GM21576 (cell line): Measurements from ENCODE around the gene PGBD2.
"Not testable (repeated sequence)": the region's sequence is repeated elsewhere in the genome, so short reads cannot be mapped to it uniquely, and the experiment has no call there.

ENCODE experiments used
- ATAC-seq: cut with Tn5 transposase; IDR thresholded peaks from one replicate; pipeline ENCODE4 v1.9.1; 2021; ENCODE audit warnings: mild to moderate bottlenecking, moderate library complexity; ENCODE audit not compliant: unreplicated experiment

The PGBD2 gene, protein sequence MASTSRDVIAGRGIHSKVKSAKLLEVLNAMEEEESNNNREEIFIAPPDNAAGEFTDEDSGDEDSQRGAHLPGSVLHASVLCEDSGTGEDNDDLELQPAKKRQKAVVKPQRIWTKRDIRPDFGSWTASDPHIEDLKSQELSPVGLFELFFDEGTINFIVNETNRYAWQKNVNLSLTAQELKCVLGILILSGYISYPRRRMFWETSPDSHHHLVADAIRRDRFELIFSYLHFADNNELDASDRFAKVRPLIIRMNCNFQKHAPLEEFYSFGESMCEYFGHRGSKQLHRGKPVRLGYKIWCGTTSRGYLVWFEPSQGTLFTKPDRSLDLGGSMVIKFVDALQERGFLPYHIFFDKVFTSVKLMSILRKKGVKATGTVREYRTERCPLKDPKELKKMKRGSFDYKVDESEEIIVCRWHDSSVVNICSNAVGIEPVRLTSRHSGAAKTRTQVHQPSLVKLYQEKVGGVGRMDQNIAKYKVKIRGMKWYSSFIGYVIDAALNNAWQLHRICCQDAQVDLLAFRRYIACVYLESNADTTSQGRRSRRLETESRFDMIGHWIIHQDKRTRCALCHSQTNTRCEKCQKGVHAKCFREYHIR

DNA sequence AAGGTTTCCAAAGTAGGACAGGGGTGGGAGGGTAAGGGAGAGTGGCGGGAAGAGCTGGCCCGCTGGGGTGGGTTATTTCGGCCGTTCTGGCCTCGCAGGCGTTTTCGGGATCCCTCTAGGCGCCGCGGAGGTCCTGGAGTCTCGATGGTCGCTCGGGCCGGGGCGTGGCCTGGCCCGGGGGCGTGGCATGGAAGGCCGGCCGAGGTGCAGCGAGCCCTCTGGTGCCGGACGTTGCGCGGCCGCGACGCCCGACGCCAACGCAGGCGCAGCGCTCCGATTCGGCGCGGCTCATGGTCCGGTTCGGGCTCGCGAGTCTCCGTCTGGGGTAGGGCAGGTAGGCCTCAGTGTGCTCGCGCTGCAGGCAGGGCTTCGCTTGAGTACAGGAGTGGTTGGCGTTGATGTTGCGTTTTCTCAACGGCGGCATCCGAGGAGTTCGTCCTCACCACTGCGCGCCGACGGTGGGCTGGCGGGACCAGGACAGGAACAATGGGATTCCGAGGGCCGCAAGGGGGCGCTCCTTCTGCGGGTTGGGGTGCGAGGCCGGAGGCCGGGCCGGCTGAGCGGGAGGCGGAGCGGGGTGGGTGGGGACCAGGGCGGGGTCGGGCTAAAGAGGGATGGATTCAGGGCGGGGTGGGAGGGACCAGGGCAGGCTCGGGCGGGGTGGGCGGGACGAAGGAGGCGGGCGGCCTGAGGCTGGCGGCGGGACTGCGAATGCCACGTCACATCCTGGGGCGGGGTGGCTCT, at the start of gene PGBD2:
PGBD2 (plus strand) TSS at position 227 of the 744 bp plus-strand sequence. CDS start 7,628 bp downstream, outside the sequence.
- peak; percentile 90 for ATAC-seq

DNA sequence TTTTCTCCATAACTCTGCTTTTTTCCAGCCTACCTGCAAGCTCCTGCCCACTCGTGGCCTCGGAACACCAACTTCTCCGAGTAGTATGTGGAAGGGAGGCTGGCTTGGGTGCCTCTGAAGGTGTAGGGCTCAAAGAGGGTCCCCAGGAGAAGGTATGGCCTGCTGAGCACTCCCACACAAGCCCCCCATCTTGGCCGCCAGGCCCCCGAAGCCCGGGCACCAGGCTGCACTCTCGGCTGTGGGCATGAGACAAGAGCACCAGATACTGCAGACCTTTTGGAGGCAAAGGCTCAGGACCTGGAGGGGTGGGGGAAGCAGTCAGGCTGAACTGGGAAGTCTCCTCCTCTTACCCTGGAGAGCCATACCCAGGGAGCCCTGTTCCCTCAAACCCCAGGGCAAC, 48.8 kb upstream of the PGBD2 start:
- ATAC-seq = no peak

DNA sequence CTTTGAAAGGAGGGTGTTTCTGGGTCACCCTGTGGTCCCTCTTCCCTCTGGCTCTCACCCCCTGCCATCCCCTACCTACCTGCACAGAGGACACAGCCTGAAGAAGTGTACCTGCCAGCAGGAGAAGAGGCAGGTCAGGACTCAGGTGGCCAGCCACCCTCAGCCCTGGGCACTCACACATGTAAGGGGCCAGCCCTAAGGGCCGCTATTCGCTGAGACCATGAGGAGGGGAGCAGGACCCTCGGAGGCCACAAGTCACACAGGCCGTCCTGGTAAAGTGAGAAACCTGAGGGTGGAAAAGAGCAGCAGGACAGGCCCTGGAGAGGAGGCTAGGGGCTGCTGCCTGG, 48.3 kb upstream of the PGBD2 start:
- ATAC-seq = no peak

DNA sequence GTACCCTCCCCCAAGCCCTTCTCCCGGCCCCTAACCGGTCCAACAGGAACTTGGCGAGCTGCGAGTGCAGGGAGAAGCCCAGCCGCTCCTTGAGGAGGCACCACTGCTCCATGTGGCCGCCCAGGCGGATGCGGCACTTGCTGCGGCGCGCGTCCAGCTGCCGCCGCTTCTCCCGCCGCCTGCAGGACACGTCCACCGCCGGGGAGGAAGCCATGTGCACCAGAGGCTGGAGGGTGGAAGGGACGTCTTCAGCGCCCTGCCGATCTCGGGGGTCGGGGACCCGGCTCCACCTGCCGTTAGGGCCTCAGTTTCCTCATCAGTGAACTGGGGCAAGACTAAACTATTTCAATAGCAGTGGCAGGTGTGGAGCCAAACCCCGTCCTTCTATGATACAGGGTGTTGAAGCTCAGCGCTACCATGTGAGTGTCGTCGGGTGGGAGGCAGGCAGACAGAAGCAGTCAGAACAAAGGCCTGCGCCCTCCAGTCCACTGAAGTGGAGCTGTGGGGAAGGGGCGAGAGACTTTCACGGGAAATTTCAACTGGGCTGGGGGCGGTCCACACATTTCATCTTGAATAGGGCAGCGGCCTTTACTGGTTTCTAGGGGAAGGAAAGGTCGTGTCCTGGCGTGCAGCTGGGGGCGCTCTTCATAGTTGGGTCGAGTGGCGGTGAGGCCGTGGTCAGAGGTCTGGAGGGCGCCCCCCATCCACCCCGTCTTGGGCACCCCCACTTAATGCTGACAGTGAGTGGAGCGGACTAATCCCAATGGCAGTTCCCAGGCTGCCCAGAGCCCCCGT, 47.7 kb upstream of the PGBD2 start:
- peak; percentile 39 for ATAC-seq

DNA sequence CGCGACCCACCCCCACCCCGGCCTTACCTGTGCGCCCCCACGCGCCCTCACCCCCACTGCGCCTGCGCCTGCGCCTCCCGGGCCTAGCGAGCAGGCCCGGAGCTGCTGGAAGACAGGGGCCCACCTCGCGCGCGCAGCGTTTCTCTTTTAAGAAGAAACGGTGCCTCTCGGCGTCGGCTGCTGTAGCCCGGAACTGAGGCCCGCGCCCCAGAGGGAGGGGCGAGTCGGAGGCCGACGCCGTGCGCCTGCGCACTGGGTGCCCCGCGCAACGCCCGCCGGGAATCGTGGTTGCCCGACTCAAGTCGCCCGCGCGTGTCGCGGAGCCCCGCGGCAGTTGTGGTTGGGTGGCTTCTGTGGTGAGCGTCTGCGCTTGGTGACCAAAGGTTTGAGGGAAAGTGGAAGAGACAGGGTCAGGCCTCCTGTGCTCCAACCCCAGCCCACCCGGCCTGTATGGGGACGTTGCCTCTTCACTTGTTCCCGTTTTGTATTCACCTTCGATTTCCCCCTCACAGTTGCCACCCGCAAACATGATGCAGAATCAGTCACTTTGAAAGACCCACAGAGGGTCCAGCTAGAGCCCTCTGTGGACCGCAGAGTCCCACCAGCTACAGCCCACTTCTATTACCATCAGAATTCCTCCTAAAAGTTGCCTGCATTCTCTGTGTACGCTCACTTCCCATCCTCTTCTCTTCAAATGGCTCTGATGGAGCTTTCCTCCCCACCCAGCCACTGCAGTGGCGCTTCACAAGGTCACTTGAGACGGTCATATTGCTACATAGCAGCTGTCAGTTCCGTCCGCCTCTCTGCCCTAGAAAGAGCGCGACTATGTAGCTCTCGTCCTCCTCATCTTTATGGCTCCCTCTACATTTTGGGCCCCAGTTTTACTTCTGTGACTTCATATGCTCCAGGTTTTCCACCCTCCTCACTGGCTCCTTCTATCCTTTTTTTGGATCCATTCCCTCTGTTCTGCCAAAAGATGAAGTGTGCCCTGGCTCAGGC, 46.8 kb upstream of the PGBD2 start, which contains the start of gene ZNF692:
ZNF692 (minus strand) TSS at position 195 of the 999 bp plus-strand sequence. CDS start 776 bp downstream, outside the sequence.
- ATAC-seq = peak; percentile 65

DNA sequence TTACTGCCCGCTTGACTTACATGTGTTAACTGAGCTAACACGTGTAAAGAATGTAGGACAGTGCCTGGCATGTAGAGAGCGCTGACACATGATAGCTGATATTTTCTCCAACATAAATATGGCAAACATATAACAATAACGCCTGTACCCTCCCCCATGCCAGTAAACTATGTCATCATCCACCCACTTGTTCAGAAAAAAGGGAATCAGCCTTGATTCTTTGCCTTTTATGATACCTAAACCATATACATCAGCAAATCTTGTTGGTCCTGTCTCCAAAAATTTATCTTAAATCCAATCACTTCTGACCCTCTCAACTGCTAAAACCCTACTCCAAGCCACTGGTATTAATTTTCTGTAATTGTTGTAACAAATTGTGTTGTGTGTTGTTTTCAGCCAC, 46.0 kb upstream of the PGBD2 start:
- ATAC-seq = no peak

DNA sequence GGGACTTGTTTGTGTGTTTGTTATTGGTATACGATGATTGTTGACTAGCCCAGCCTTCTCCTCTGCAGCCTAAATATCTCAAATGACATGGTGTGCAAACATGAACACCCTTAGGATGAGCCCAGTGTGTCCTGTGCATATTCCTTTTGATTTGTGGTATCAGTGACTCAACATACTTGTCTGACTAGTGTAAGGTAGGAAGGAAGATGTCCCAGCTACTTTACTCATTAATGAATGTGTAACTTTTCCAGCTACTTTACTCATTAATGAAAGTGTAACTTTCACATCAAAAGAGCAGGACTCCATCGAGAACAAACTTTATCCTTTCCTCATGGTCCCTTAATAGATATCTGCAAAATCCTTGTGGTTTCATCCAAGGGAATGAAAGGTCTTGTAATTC, 44.4 kb upstream of the PGBD2 start:
- ATAC-seq = no peak

DNA sequence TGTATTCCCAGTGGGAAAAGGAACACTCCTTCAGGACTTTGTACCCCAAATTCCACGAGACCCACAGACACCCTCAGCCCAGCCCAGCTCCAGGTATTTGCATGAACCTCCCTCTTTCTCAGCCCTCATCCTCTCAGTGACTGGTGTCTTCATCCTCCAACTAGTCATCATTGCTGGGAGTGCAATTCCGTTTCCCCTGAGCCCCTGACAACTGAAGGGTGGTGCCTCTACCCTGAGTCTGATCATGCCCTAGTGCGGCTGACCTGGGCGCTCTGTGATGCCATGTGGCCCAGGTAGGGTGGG, 43.4 kb upstream of the PGBD2 start:
- peak; percentile 3 for ATAC-seq

DNA sequence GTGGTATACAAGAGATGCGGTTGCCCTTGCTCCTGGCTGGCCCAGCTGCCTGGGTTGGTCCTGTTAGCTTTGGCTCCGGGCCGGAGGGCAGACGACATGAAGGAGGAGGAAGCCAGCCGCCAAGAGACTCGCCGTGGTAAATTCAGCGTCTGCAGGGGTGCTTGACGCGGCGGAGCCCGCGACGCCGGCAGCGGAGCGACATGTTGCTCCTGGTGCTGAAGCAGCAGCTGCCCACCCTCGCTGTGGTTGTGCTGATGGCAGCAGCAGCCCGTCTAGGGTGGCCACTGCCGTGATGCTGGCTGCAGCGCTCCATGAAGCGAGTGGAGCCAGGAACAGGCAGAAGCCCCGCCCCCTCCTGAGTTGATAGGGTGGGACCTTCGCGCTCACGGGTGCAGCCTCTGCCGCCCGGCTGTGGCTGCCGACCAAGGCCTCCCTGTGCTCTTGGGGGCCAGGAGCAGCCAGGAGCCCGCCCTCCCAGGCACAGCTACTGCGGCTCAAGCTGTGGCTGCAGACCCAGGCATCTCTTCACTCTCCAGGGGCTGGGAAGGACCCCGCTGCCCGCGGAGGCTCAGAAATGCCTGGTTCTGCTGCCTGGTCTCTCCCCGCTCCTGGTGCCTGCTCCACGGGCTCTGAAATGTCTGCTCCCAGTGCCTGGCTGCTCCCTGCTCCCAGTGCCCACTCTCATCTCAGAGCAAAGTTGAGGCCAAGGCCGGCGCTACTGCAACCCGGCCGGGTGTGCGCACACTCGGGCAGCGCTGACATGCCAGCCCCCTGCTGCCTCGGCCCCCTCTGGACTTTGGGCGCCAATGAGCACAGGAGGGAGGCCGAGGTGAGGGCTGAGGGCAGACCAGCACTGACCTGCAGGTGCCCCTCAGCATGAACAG, 42.8 kb upstream of the PGBD2 start:
- peak; percentile 71 for ATAC-seq

DNA sequence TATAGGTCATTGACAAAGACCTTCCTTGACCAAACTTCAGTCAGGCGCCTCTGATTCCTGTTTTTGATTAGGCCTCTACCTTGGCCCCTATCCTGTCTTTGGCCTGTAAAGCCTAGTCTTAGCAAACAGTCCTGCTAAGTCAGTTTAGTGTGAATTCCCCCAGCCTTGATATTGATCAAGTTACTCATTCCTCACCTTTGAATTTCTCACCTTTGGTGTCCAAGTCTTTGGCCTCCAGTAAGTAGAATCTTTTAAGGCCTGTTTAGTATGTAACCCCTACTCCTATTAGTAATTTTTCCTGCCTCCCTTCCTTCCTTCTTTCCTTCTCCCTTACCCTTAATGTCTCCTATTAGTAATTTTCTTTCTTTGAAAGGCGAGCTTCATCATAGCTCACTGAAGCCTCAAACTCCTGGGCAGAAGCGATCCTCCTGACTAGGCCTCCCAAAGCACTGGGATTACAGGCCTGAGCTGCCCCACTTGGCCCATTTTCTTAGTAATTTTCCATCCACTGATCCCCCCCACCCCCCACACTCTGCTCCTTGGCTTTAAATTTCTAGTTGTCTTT, 34.1 kb upstream of the PGBD2 start:
- ATAC-seq = no peak

DNA sequence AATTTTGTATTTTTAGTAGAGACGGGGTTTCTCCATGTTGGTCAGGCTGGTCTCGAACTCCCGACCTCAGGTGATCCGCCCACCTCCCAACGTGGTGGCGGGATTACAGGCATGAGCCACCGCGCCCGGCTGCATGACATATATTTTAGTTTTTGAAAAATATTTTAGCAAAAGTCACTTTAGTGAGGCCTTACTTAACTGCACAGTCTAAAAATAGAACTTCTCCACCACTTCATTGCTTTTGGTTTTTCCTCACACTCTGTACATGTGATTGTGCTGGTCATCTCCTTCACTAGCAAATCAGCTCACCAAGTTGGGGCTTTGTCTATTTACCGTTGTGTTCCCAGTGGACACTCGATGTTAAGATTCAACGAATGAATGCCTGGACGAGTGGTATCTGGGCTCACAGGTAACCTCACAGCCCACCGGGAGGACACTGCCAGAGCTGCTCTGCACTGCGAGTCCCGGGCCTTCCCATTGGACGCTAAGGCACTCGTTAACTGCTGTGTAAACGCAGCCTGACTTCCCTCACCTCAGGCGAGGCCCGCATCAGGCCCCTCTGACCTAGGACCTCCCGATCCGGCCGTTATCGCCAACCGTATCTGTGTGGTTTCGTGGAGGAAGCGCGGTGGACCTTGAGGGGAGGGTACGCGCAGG, 33.2 kb upstream of the PGBD2 start:
- ATAC-seq = peak; percentile 34

DNA sequence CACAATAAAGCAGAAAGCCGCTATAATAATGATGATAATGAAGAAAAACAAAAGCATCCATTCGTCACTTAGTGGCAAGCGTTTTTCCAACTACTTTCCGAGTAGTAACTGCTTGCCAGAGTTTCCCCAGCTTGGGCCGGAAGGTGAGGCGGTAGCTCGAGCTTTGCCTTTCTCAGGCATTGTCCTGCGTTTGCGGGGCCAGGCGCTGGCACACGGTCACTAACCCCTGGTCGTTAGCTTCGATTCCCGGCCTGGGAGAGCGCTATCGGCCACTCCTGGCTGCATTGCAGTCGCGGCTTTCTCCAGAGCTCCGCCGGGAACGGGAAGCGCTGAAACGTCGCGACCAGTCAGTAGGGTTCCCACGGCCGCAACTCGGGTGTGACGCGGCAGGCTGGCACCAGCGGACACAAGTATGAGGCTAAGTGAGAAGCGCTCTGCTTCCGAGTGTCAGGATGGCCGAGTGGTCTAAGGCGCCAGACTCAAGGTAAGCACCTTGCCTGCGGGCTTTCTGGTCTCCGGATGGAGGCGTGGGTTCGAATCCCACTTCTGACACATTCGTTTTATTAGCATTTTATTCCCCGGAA, 32.5 kb upstream of the PGBD2 start:
- peak; percentile 80 for ATAC-seq

DNA sequence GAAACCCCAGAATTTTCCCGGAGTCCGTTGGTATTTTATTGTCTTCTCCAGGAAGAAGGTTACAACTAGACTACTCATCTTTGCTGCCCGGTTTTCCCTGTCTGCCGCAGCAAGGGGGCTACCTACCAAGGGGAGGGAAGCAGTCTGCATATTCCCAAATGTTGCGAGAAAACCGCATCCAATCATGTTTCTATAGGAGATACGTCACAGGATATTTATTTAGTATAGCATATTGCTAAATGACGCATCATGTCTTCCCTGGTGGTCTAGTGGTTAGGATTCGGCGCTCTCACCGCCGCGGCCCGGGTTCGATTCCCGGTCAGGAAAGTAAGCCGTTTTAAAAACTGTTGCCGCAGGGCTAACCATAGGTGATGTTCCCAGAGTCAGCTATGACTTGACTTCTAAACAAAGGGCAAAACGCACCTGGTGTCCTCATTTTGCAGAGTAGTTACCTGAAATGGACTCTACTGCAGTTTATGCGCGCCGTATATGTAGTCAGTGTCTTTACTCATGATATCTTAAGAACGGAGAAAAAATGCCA, 32.0 kb upstream of the PGBD2 start:
- ATAC-seq = peak; percentile 55

DNA sequence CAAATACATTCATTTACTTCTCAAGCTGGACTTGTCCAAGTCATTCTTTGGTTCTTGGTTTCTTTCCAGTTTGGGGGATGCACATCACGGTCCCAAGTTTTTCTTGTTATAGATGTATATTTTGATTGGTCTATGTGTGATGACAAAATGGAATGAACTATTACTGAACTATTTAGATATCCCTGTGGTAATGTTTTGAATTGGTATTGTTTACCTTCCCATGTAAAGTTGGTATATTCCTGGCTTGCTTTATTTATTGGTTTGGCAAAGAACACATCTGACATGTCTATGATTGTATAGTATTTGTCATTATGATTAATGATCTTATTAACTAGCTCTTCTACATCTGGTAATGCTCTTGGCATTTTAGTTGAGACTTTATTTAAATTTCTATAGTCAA, 24.8 kb upstream of the PGBD2 start:
- no peak for ATAC-seq

DNA sequence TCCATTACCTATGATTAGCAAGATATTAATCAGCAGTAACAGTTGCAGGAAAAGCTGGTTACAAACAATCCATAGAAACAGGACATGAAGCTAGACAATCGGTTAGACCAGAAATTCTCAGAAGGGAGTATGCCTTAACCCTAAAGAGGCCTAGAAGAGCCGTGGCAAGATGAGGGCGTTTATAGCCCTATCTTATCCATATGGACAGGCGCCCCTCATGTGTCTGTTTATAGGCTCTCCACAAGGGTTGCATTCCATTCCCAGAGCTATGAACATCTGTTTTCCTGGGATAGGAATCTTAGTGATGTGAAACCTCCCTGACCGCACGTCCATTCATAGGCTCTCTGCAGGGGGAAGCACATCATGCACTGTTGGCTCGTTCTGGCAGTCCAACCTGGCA, 23.6 kb upstream of the PGBD2 start:
- ATAC-seq = not testable (repeated sequence)

DNA sequence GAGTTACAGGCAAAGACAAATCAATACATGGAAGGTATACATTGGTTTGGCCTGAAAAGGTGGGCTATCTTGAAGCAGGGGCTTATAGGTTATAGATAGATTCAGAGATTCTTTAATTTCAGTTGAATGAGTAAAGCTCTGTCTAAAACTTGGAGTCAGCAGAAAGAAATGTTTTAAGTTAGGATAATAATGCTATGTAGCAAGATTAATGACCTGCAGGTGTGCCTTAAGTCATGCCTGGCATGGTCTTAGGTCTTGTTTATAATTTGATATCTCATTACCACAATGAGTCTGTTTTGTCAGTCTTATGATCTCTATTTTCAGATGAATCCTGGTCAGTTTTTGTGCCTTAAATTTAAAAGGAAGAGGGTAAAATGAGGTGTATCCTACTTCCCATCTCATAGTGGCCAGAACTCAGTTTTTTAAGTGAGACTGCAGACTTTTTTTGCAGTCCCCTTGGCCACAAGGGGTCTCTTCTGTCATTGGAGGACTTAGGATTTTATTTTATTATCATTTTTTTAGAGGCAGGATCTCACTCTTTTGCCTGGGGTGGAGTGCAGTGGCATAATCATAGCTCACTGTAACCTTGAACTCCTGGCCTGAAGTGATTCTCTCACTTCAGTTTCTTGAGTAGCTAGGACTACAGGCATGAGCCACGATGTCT, 21.3 kb upstream of the PGBD2 start:
- ATAC-seq = no peak

DNA sequence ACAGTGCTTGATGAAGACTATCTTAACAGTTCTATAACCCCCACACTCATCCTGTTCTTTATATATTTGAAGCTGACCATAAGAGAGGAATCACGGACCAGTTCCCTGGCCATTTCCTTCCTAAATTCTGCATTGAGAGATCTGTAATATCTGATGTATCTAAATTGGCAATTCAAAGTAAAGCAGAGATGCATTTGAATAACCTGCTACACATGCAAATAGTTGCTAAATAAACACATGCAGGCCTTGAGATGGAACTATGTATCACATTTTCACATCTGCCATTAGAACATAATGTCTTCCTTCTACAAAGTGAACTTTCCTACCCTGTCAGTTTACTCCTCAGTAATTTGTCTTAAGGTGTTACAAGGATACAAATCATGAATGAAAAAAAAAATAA, 20.4 kb upstream of the PGBD2 start:
- ATAC-seq = no peak
